Effector memory CD8-positive, alpha-beta T cell (primary cell): ENCODE data around the gene THAP4.

Experiments
- ATAC-seq: fragments of 150-1000 bp; cut with Tn5 transposase; replicated peaks from 2 replicates; pipeline ENCODE4 v1.10.0; 2021; ENCODE audit warnings: mild to moderate bottlenecking, moderate library complexity
- DNase-seq, 3 experiments: peaks; one replicate each; pipeline ENCODE4 v3.0.0; 2021
- H3K27ac Mint-ChIP-seq, 2 donors: one replicate each; pipeline ENCODE4 v1.8.0; 2022; ENCODE audit warnings: mild to moderate bottlenecking in 2 of 2, mixed read lengths in 2 of 2, moderate library complexity in 2 of 2
- H3K27me3 Mint-ChIP-seq, 2 donors: one replicate each; pipeline ENCODE4 v1.8.0; 2022; ENCODE audit warnings: mixed read lengths in 2 of 2
- H3K36me3 Mint-ChIP-seq: one replicate; pipeline ENCODE4 v1.8.0; 2022; ENCODE audit warnings: mild to moderate bottlenecking, moderate library complexity, mixed read lengths; ENCODE audit not compliant: insufficient read depth
- H3K4me1 Mint-ChIP-seq, 2 donors: one replicate each; pipeline ENCODE4 v1.8.0; 2022; ENCODE audit warnings: low read depth in 2 of 2, mixed read lengths in 2 of 2
- H3K4me3 Mint-ChIP-seq, 2 donors: one replicate each; pipeline ENCODE4 v1.8.0; 2022; ENCODE audit warnings: mild to moderate bottlenecking in 2 of 2, mixed read lengths in 2 of 2, moderate library complexity in 2 of 2
- H3K9me3 Mint-ChIP-seq, 2 donors: one replicate each; pipeline ENCODE4 v1.8.0; 2022; ENCODE audit warnings: mixed read lengths in 2 of 2

Gene THAP4

DNA sequence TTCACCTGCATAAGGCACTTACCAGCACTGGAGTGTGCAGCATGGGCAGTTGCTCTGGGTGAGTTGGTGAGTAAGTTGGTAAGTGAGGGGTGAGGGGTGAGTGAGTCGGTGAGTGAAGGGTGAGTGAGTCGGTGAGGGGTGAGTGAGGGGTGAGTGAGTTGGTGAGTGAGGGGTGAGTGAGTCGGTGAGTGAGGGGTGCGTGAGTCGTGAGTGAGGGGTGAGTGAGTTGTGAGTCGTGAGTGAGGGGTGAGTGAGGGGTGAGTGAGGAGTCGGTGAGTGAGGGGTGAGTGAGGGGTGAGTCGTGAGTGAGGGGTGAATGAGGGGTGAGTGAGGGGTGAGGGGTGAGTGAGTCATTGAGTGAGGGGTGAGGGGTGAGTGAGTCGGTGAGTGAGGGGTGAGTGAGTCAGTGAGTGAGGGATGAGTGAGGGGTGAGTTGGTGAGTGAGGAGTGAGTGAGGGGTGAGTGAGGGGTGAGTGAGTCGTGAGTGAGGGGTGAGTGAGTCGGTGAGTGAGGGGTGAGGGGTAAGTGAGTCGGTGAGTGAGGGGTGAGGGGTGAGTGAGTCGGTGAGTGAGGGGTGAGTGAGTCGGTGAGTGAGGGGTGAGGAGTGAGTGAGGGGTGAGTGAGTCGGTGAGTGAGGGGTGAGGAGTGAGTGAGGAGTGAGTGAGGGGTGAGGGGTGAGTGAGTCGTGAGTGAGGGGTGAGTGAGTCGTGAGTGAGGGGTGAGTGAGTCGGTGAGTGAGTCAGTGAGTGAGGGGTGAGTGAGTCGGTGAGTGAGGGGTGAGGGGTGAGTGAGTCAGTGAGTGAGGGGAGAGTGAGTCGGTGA lies 17.1 kb downstream of the THAP4 start:
- Mint-ChIP-seq H3K9me3 (no peaks in the 10 kb centered on the region), H3K4me3 (no peak overlapping the region), H3K27me3 (no peaks in the 10 kb centered on the region), H3K36me3 (peaks cover 3% of the 10 kb centered on the region), H3K4me1 (peaks cover 27 to 32% of the 10 kb centered on the region in 2 donors), H3K27ac (no peak overlapping the region)
- DNase-seq (no peak), ATAC-seq (no peak)

DNA sequence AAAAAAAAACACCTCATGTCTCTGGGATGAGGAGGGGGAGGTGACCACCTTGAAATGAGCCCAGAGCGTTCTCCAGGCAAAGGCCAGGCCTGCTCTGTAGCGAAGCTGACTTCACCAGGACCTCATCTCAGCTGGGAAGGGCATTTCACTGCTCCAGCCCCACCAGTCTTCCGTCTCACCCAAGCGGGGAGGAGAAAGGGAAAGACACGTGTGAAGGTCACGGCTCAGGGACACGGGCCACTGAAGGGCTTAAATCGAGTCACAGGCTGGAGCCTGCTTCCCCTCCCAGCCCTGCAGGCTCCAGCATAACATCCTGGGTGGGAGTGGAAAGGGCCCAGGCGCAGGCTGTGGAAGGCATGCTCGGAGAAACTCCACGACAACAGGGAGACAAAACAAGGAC lies 18.1 kb downstream of the THAP4 start:
- Mint-ChIP-seq H3K4me1 (peaks cover 27 to 32% of the 10 kb centered on the region in 2 donors), H3K36me3 (peaks cover 3% of the 10 kb centered on the region), H3K4me3 (peak overlapping the region in 1 of 2 donors; percentile 79), H3K27ac (no peak overlapping the region), H3K27me3 (no peaks in the 10 kb centered on the region), H3K9me3 (no peaks in the 10 kb centered on the region)
- ATAC-seq (no peak), DNase-seq (no peak)

DNA sequence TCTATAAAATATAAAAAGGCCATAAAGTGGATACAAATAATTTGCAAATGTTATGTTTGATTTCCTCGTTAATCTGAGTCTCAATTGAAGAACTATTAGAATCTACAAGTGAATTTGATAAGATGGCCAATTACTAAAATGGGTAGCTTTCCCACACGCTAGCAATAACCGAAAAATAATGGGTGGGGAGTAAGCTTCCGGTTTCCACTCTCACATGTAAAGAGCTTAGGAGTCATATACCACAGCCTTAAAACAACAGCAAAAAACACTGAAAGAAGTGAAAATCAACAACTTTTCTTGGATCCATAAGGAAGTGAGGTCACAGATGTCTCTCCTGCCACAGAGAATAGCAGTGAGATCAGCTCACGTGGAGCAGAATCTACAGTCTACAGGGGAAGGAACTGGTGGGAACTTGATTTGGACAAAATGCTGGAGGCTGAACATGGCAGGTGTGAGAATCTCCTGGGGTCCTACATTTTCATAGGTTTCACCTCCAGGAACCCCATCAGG lies 18.6 kb downstream of the THAP4 start:
- Mint-ChIP-seq H3K27ac (no peak overlapping the region), H3K4me1 (peaks cover 27 to 32% of the 10 kb centered on the region in 2 donors), H3K9me3 (no peaks in the 10 kb centered on the region), H3K4me3 (peak overlapping the region; percentile 79 to 84), H3K36me3 (peaks cover 3% of the 10 kb centered on the region), H3K27me3 (no peaks in the 10 kb centered on the region)
- DNase-seq = no peak
- ATAC-seq = no peak

DNA sequence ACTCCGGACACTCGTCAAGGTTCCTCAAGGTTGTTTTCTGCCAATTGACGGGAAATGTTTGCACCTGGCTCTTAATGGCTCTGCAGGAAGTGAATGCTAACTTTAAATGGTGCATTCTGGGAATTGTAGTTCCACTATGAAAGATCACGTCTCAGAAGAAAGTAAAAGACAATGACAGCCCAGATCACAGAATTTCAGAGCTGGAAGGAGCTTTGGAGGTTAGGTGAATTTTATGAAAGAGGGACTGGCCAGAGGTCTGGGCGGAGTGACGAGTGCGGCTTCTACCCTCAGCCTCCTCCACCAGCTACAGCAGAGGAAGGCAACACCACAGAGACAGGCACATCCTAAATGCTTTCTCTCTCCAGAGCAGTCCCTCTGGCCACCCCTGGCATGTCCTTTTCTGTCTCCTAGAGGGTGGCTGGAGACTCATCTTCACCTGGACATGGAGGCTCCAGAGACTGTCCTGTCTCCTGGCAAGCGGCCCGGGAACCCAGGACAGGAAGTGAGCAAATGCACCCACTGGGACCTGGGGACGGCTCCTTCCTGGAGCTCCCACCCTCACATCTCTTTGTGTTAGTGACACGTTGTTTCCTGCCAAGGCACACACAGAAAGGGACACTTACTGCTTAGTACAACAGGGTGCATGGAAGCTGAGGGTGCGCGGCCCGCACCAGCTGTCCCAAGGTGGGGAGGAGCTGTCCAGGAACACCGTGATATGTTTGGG lies 19.4 kb downstream of the THAP4 start:
- Mint-ChIP-seq H3K4me3 (peak overlapping the region; percentile 79 to 84), H3K9me3 (no peaks in the 10 kb centered on the region), H3K36me3 (peaks cover 3% of the 10 kb centered on the region), H3K27ac (peak overlapping the region; percentile 69 to 79), H3K27me3 (no peaks in the 10 kb centered on the region), H3K4me1 (peaks cover 27 to 32% of the 10 kb centered on the region in 2 donors)
- peak; percentile 88 for ATAC-seq
- peak in 1 of 3 experiments; percentile 17 for DNase-seq

DNA sequence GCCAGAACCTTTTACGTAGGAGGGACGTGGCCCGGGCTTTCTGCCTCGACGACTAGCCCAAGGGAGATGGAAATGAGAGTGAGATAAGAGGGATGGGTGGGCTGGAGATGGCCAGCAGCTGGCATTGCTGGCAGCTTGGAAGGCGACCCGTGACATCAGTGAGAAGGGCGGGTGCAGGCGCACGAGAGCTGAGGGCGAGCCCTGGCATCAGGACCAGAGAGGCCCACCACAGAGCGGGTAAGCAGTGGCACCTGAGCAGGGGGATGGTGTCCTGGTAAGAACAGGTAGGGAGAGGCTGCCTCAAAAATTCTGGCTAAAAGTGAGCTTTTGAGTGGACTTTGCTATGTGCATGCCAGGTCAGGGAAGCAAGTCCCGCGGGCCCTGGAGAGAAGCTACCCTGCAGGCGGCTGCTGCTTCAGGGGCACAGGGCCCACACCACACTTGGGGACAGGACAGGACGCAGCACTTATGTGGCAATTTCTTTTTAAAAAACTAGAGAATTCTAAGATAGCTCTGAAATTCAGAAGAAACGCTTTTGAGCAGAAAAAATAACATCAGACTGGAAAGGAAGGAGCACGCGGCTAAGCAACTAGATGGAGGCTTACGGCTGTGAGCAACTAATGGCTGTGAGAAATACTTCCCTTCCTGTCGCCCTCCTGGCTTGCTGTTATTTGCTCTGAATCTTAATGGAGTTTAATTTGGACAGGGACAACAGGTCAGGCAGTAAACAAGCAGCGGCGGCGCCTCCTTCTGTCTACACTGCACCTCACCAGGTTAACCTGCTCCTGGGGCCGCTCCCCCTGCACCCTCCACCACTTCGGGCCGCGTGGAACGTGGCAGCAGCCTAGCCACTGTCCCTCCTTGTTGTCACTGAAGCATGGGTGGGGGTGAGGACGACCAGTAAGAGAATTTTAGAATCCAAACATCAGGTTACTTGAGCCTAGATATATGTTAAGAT lies 20.5 kb downstream of the THAP4 start:
- H3K9me3 Mint-ChIP-seq = no peaks in the 10 kb centered on the region
- H3K4me3 Mint-ChIP-seq = peak overlapping the region; percentile 52 to 84
- peak overlapping the region in 1 of 2 donors; percentile 45 for H3K27ac Mint-ChIP-seq
- ATAC-seq = no peak
- no peaks in the 10 kb centered on the region for H3K27me3 Mint-ChIP-seq
- H3K36me3 Mint-ChIP-seq = peaks cover 3% of the 10 kb centered on the region
- peaks cover 27 to 29% of the 10 kb centered on the region in 2 donors for H3K4me1 Mint-ChIP-seq
- no peak for DNase-seq

DNA sequence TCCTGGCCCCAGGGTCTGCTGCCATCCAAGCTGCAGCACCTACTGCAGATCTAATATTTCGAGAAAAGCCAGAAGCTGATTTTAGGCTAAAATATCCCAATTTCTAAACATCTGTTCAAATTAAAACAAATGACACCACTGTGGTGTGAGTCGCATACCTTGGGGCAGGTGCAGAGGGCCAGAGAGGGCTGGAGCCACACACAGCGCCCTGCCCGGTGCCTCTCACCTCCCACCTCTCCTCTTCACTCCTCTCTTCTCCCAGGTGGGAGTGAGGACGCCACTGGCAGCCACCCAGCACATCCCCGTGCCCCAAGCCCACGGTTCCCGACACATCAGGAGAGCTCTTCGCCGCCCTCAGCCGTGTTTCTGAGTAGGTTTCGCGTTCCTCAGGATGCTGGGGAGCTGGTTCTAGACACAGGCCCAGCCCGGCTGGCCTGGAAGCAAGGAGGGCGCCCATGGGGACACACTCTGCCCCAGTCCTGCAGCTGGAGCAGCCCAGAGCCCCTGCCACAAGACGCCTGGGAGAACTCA lies 21.4 kb downstream of the THAP4 start:
- Mint-ChIP-seq H3K4me1 (peaks cover 27 to 29% of the 10 kb centered on the region in 2 donors), H3K27ac (peak overlapping the region in 1 of 2 donors; percentile 45), H3K36me3 (peaks cover 3% of the 10 kb centered on the region), H3K27me3 (no peaks in the 10 kb centered on the region), H3K4me3 (peak overlapping the region in 1 of 2 donors; percentile 52), H3K9me3 (no peaks in the 10 kb centered on the region)
- ATAC-seq (no peak), DNase-seq (no peak)

DNA sequence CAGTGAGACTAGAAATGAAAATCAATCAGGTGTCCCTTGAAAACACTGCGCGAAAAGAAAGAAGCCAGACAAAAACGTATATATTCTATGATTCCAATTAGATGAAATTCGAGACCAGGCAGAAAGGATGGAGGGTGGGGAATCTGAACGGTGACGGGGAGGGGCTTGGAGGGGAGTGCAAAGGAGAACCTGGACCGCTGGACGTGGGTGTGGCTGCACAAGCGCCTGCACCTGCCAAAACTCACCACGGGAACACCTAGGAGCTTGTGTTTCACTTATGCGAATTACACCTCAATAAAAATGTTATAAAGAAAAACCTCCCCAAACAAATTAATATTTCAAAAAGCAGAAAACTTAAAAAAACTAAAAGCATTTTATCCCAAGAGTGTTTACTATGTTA lies 21.9 kb downstream of the THAP4 start:
- Mint-ChIP-seq H3K27ac (no peak overlapping the region), H3K27me3 (no peaks in the 10 kb centered on the region), H3K36me3 (peaks cover 3% of the 10 kb centered on the region), H3K9me3 (no peaks in the 10 kb centered on the region), H3K4me3 (no peak overlapping the region), H3K4me1 (peaks cover 27 to 32% of the 10 kb centered on the region in 2 donors)
- DNase-seq = no peak
- no peak for ATAC-seq

DNA sequence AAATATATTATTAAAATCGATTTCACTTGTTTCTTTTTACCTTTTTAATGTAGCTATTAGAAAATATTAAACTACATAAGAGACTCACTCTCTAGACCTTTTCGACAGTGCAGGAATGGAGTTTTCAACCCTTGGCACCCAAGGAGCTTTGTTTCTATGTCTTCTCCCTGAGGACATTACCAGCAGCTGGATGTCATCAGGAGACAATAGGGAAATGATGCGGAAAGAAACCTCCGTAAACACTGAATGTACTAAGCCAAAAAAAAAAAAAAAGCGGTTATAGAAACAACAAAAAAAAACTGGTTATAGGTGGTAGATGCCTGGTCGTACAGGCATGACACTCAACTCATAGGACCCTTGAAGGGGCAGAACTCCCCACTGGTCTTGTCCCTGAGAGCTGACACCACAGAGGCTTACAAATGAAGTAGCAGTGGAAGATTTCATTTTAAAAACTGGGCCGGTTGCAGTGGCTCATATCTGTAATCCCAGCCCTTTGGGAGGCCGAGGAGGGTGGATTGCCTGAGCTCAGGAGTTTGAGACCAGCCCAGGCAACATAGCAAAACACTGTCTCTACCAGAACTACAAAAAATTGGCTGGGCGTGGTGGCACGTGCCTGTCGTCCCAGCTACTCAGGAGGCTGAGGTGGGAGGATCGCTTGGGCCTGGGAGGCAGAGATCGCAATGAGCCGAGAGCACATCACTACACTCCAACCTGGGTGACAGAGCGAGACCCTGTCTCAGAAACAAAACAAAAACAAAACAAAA lies 23.8 kb downstream of the THAP4 start:
- DNase-seq = no peak
- no peaks in the 10 kb centered on the region for H3K27me3 Mint-ChIP-seq
- H3K9me3 Mint-ChIP-seq = no peaks in the 10 kb centered on the region
- no peak overlapping the region for H3K27ac Mint-ChIP-seq
- no peak for ATAC-seq
- peaks cover 6% of the 10 kb centered on the region for H3K36me3 Mint-ChIP-seq
- H3K4me1 Mint-ChIP-seq = peaks cover 34 to 36% of the 10 kb centered on the region in 2 donors
- no peak overlapping the region for H3K4me3 Mint-ChIP-seq

DNA sequence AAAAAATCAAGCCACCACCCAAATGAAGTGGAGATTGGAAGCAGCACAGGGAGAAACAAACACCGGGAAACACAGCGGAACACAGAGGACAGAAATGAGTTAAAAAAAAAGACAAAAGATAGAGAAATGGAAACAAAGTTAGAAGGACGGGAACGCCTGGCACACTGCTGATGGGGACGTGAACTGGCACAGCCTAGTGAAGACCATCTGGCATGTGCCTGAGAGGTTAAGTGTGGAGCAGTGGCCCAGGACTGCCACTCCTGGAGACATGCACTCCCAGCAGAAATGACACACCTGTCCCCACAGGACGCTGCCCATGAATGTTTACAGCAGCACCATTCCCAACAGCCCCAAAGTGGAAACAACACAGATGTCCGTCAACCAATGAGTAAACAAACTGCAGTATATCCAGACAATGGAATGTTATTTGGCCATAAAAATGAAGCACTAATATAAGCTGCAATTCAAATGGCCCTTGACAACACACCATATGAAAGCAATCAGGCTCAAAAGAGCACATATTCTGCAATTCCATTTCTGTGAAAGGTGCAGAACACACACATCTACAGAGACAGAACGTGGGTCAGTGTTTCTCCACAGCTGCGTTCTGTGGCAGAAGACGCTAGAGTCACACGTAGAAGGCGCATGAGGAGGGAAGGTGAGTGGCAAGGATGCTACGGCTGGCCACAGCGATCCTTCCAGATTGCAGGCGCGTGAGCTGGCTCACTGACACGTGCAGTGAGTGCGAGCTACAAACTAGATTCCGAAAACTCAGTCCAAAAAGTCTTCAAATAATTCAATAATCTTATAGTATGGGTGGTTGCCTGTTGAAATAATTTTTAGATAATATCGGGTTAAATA lies 24.6 kb downstream of the THAP4 start:
- Mint-ChIP-seq H3K27ac (no peak overlapping the region), H3K4me1 (peaks cover 27 to 29% of the 10 kb centered on the region in 2 donors), H3K4me3 (no peak overlapping the region), H3K9me3 (no peaks in the 10 kb centered on the region), H3K27me3 (no peaks in the 10 kb centered on the region), H3K36me3 (peaks cover 4% of the 10 kb centered on the region)
- no peak for ATAC-seq
- DNase-seq = no peak

DNA sequence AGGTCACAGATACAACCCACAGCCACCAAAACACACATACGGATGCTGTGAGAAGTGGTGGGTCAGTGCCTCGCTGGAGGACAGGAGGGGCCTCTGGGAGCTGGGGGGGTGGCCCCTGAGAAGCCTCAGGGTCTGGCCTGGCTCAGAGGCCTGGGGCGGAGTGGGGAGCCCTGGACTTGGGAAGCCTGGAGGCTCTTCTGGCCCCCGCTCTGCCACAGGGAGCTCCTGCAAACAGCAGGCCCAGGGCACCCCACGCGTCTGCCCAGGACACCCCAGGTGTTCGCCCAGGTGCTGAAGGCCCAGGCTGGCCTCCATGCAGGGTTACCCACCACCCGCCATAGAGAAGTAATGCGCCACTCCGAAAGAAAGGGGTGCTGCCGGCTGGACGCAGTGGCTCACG lies 25.9 kb downstream of the THAP4 start:
- Mint-ChIP-seq H3K9me3 (no peaks in the 10 kb centered on the region), H3K27ac (peak overlapping the region in 1 of 2 donors; percentile 96), H3K36me3 (peaks cover 7% of the 10 kb centered on the region), H3K27me3 (no peaks in the 10 kb centered on the region), H3K4me3 (peak overlapping the region; percentile 66 to 68), H3K4me1 (peaks cover 21% of the 10 kb centered on the region in 2 donors)
- DNase-seq (no peak), ATAC-seq (no peak)

DNA sequence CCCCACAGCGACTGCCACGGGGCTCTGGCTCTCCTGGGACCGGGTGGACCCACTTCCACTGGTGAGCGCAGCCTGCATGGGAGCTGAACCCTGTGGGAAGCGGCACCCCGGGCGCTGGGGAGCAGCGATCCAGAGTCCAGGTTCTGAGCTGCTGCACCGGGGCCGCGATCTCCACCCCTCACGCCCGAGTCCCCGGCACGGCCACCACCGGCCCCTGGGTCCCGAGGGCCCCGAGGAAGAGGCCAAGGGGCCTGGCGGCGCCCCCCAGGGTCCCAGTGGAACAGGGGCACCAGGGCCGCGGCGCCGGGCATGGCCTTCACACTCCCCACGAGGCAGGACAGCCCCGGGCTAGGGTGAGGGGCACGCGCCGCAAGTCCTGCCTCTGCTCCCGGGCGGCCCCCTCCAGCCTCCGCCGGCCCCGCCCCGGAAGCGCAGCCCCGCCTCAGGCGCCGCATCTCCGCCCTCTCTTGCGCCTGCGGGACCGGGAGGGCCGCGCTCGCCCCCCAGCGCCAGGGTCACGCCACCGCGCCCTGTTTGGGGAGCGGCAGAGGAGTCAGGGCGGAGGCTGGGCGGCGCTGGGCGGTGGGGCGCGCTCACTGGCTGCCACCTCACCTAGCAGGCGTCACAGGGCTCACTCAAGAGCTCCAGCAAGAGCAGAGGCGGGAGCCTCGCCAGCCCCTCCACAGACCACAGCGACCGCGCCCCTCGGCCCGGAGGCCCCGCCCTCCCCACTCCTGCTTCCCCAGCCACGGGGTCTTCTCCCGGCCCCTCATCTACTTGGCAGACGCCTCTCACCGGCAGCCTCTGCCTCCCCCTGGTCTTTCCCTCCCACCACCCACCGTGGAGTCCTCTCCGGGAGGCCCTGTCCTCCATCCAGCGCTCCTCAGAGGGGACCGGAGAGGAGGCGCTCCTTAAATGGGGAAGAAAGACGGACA lies 26.8 kb downstream of the THAP4 start:
- Mint-ChIP-seq H3K9me3 (no peaks in the 10 kb centered on the region), H3K27me3 (no peaks in the 10 kb centered on the region), H3K4me1 (peaks cover 16 to 17% of the 10 kb centered on the region in 2 donors), H3K27ac (peak overlapping the region; percentile 78 to 96), H3K4me3 (peak overlapping the region; percentile 66 to 68), H3K36me3 (peaks cover 15% of the 10 kb centered on the region)
- ATAC-seq (peak; percentile 98), DNase-seq (peak; percentile 91 to 93 (median 92))
